OCI-LY7 (cell line): Measurements from ENCODE around the gene PIK3C2B. TPM values are rescaled to one million over a fixed set of nuclear protein-coding genes. Genes with fewer than 3 reads are reported as not detected.
A peak's percentile ranks its signal among the peaks of the same experiment; 100 is the strongest.

Experiments used
- BruUV-seq: library from RNA; stranded (reverse); fragments of 400-500 nt; replicated peaks from 2 replicates; lab custom pipeline; 2021; lab: Mats Ljungman, UMichigan
- CTCF ChIA-PET: fragments of 300-600 bp; sonication (Branson Sonifier 250); formaldehyde crosslinking; loops from one replicate; lab custom pipeline; 2022; ENCODE audit warnings: antibody characterized with exemption; ENCODE audit not compliant: unreplicated experiment; lab: Charles Lee
- POLR2A ChIA-PET: fragments of 300-600 bp; sonication (Branson Sonifier 250); formaldehyde crosslinking; loops from one replicate; lab custom pipeline; 2022; ENCODE audit warnings: antibody characterized with exemption; lab: Charles Lee
- DNase-seq: peaks from one replicate; pipeline ENCODE4 v3.0.0-alpha.2; 2015; ENCODE audit warnings: low spot score
- H2AFZ ChIP-seq: fragments of 200-600 bp; sonication (generic), shearing (Covaris generic); 2 replicates; pipeline ENCODE4 v1.6.1; 2014; ENCODE audit warnings: mild to moderate bottlenecking, antibody characterized with exemption, low read length, moderate library complexity
- H3K27ac ChIP-seq: fragments of 200-600 bp; sonication (generic); 2 replicates; pipeline ENCODE4 v1.5.1; 2014; ENCODE audit warnings: mixed run types, low read depth, mild to moderate bottlenecking, moderate library complexity, low read length, inconsistent platforms; ENCODE audit not compliant: poor library complexity, severe bottlenecking
- H3K36me3 ChIP-seq: fragments of 200-600 bp; sonication (generic); 2 replicates; pipeline ENCODE4 v1.6.1; 2014; ENCODE audit warnings: mild to moderate bottlenecking, antibody characterized with exemption, low read length, moderate library complexity, mixed read lengths; ENCODE audit not compliant: insufficient read depth
- H3K4me1 ChIP-seq: fragments of 200-600 bp; sonication (generic); 2 replicates; pipeline ENCODE4 v1.5.1; 2014; ENCODE audit warnings: mild to moderate bottlenecking, low read length; ENCODE audit not compliant: insufficient read depth, poor library complexity, severe bottlenecking
- H3K4me2 ChIP-seq: fragments of 200-600 bp; sonication (generic); 2 replicates; pipeline ENCODE4 v1.6.1; 2014; ENCODE audit warnings: mild to moderate bottlenecking, low read length
- H3K4me3 ChIP-seq: fragments of 200-600 bp; sonication (generic); 2 replicates; pipeline ENCODE4 v1.5.1; 2014; ENCODE audit warnings: mild to moderate bottlenecking, low read depth, low read length; ENCODE audit not compliant: poor library complexity, severe bottlenecking
- H3K79me2 ChIP-seq: fragments of 200-600 bp; sonication (generic); 2 replicates; pipeline ENCODE4 v1.6.1; 2016; ENCODE audit warnings: low read depth, mild to moderate bottlenecking, low read length, moderate library complexity, mixed read lengths; ENCODE audit not compliant: insufficient read depth
- H3K9me2 ChIP-seq: fragments of 200-600 bp; sonication (generic); 2 replicates; pipeline ENCODE4 v1.6.1; 2016; ENCODE audit warnings: mild to moderate bottlenecking, low read length, mixed read lengths; ENCODE audit not compliant: insufficient read depth
- H3K9me3 ChIP-seq: fragments of 200-600 bp; sonication (generic); 2 replicates; pipeline ENCODE4 v1.6.1; 2014; ENCODE audit warnings: mild to moderate bottlenecking, mixed run types, low read length, mixed read lengths
- H4K20me1 ChIP-seq: fragments of 200-600 bp; sonication (generic); 2 replicates; pipeline ENCODE4 v1.6.1; 2014; ENCODE audit warnings: mild to moderate bottlenecking, antibody characterized with exemption, low read length, moderate library complexity, mixed read lengths; ENCODE audit not compliant: insufficient read depth
- CTCF ChIP-seq: fragments of 200-600 bp; sonication (generic); conservative IDR thresholded peaks from 2 replicates; pipeline ENCODE4 v1.5.1; 2014; ENCODE audit warnings: mild to moderate bottlenecking, antibody characterized with exemption, low read length, moderate library complexity, mixed read lengths
- EZH2phosphoT487 ChIP-seq: fragments of 200-600 bp; sonication (generic); IDR thresholded peaks from 2 replicates; pipeline ENCODE4 v1.6.1; 2018; ENCODE audit warnings: low read depth, borderline replicate concordance, mild to moderate bottlenecking, mixed run types, antibody characterized with exemption, low read length, moderate library complexity, mixed read lengths
- intact Hi-C: fragments of 100-400 bp; cut with micrococcal nuclease; formaldehyde crosslinking; loops from one replicate; pipeline ENCODE4 v1.10.0; 2022; ENCODE audit not compliant: unreplicated experiment
- total RNA-seq, 2 experiments: library from RNA; depleted of rRNA in 1 of 2; stranded (reverse); fragments of >200 nt in 1 of 2; shearing (Covaris generic) in 1 of 2; gene quantifications; 2 replicates each; pipeline ENCODE4 v1.2.3, GENCODE V29; 2014 to 2022

PIK3C2B gene
- total RNA-seq, 2 experiments from 2014 or later: 12.5 to 43.9 TPM

GRCh38 chr1:204464701-204465100 is 29.9 kb downstream of the PIK3C2B start:
- H3K36me3 ChIP-seq: 0 out of 2 replicates have a peak, but pooled peaks cover 9% of the 10 kb centered on the region
- H3K9me3 ChIP-seq: no peaks in the 10 kb centered on the region
- 0 out of 2 replicates have a peak overlapping the region, but pooled peaks have one; percentile 22 for H3K4me2 ChIP-seq
- no peaks in the 10 kb centered on the region for H4K20me1 ChIP-seq
- H3K4me3 ChIP-seq: no peak overlapping the region
- no peaks in the 10 kb centered on the region for H3K79me2 ChIP-seq
- ChIA-PET POLR2A (interaction anchor here (0.6 to 6.3 kb wide), 3 partner anchors 14 to 794 kb away, joined by 3 to 55 read pairs (median 17); partner anchors contain the start of gene PIK3C2B), CTCF (interaction anchor here (0.5 to 1.7 kb wide), 2 partner anchors 18 to 29 kb away, joined by 3 to 6 read pairs; no protein-coding TSS in a partner anchor)
- H3K9me2 ChIP-seq: no peaks in the 10 kb centered on the region
- intact Hi-C loops: no loop called here
- no TSS peak for BruUV-seq
- peaks cover 59% of the 10 kb centered on the region for H3K4me1 ChIP-seq
- H3K27ac ChIP-seq: no peak overlapping the region
- TF ChIP-seq EZH2phosphoT487: no peak
- no peak for TF ChIP-seq CTCF
- H2AFZ ChIP-seq: no peak overlapping the region
- no peak for DNase-seq

- intact Hi-C loops: no loop called here
These were observed 30.4 kb downstream of the PIK3C2B start for GRCh38 chr1:204464187-204464631.

More at GRCh38 chr1:204464187-204464631, 30.4 kb downstream of the PIK3C2B start:
- no peaks in the 10 kb centered on the region for H3K79me2 ChIP-seq
- TF ChIP-seq CTCF (no peak), EZH2phosphoT487 (no peak)
- BruUV-seq: no TSS peak
- H3K4me1 ChIP-seq: peaks cover 59% of the 10 kb centered on the region
- H3K4me3 ChIP-seq: no peak overlapping the region
- ChIA-PET POLR2A (interaction anchor here (0.6 to 6.3 kb wide), 3 partner anchors 15 to 795 kb away, joined by 3 to 55 read pairs (median 17); partner anchors contain the start of gene PIK3C2B), CTCF (no interaction called here)
- H2AFZ ChIP-seq: no peak overlapping the region
- no peaks in the 10 kb centered on the region for H3K9me3 ChIP-seq
- no peak overlapping the region for H3K27ac ChIP-seq
- H3K9me2 ChIP-seq: no peaks in the 10 kb centered on the region
- H4K20me1 ChIP-seq: no peaks in the 10 kb centered on the region
- H3K36me3 ChIP-seq: 0 out of 2 replicates have a peak, but pooled peaks cover 14% of the 10 kb centered on the region
- no peak for DNase-seq
- H3K4me2 ChIP-seq: peak overlapping the region; percentile 22; the same call in 1 of the 2 replicates
